C4-2B (cell line): ENCODE measurements around the gene HAGH.

Experiments used
- H3K27ac ChIP-seq: fragments of 450-650 bp; 2 replicates; pipeline ENCODE4 v1.5.1; 2017
- CTCF ChIP-seq: fragments of 450-650 bp; conservative IDR thresholded peaks from 2 replicates; pipeline ENCODE4 v1.5.1; 2017; ENCODE audit warnings: mild to moderate bottlenecking
- ZFX ChIP-seq: fragments of 450-650 bp; IDR thresholded peaks from 2 replicates; pipeline ENCODE4 v1.6.1; 2017

HAGH gene

GRCh38 chr16:1821861-1822611 lies 4.6 kb downstream of the HAGH start:
- no peak for TF ChIP-seq CTCF
- TF ChIP-seq ZFX = no peak

GRCh38 chr16:1820946-1821290 lies 5.7 kb downstream of the HAGH start:
- H3K27ac ChIP-seq = no peak overlapping the region
- TF ChIP-seq ZFX = no peak
- TF ChIP-seq CTCF = no peak

More at GRCh38 chr16:1821861-1822611, 4.6 kb downstream of the HAGH start:
- H3K27ac ChIP-seq = no peak overlapping the region

- TF ChIP-seq CTCF (no peak), ZFX (no peak)
- no peak overlapping the region for H3K27ac ChIP-seq
Measured at GRCh38 chr16:1820096-1820945, 6.3 kb downstream of the HAGH start.

GRCh38 chr16:1819611-1820010 lies 7.0 kb downstream of the HAGH start:
- no peak overlapping the region for H3K27ac ChIP-seq
- no peak for TF ChIP-seq ZFX
- TF ChIP-seq CTCF = no peak

- H3K27ac ChIP-seq = no peak overlapping the region
- TF ChIP-seq ZFX = no peak
Measured at GRCh38 chr16:1818873-1819525, 7.6 kb downstream of the HAGH start.

GRCh38 chr16:1818204-1818872 lies 8.3 kb downstream of the HAGH start:
- no peak for TF ChIP-seq ZFX
- no peak for TF ChIP-seq CTCF
- H3K27ac ChIP-seq = no peak overlapping the region

GRCh38 chr16:1817716-1818115 lies 8.9 kb downstream of the HAGH start:
- TF ChIP-seq ZFX (no peak), CTCF (no peak)

More at GRCh38 chr16:1817716-1818115, 8.9 kb downstream of the HAGH start:
- no peak overlapping the region for H3K27ac ChIP-seq
